IPS-18c (cell line): Measurements from ENCODE around the gene FAT3.
A peak's percentile ranks its signal among the peaks of the same experiment; 100 is the strongest.

Experiments used
- H3K4me3 ChIP-seq: 2 replicates; pipeline ENCODE4 v1.7.0; 2013; ENCODE audit warnings: low read depth, mild to moderate bottlenecking, low read length, moderate library complexity; ENCODE audit not compliant: insufficient read depth
- H3K9me3 ChIP-seq: one replicate; pipeline ENCODE4 v1.6.1; 2013; ENCODE audit warnings: mild to moderate bottlenecking, low read length, moderate library complexity; ENCODE audit not compliant: control insufficient read depth, insufficient read depth

FAT3 gene

DNA sequence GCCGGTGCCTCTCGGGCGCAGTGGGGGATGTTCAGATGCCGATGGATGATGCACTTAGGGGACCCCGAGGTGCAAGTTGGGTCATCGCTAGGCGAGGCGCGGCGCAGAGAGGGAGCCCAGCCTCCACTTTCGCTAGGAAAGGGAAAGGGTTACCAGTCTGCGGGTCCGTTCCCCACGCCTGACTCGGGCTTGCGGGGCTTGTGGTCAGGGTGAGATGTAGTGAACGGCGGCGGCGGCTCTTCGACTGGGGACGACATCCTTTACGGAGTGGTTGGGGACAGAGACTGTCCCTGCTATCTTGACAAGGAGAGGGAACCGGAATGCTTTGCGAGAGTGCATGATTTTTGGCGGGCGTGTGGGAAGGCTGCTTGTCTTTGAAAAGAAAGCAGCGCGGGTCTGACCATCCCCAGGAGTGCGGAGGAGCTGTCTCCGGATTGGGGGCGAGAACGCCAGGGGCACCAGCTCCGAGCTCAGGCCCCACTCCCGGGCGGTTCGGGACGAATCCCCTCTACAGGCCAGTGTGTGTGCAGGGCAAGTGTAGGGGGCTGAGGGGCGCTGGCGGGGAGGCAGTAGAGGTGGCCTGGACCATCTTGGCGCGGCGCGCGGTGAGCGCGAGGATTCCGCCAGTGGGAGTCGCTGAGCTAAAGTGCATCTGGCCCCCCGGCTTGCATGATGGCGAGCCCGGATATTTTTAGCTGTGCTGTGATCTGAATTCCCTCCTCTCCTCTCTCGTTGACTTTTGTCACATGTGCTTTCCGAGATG, 1.1 kb downstream of the FAT3 start:
- Histone ChIP-seq H3K4me3 (peak overlapping the region; percentile 86), H3K9me3 (no peaks in the 10 kb centered on the region)

DNA sequence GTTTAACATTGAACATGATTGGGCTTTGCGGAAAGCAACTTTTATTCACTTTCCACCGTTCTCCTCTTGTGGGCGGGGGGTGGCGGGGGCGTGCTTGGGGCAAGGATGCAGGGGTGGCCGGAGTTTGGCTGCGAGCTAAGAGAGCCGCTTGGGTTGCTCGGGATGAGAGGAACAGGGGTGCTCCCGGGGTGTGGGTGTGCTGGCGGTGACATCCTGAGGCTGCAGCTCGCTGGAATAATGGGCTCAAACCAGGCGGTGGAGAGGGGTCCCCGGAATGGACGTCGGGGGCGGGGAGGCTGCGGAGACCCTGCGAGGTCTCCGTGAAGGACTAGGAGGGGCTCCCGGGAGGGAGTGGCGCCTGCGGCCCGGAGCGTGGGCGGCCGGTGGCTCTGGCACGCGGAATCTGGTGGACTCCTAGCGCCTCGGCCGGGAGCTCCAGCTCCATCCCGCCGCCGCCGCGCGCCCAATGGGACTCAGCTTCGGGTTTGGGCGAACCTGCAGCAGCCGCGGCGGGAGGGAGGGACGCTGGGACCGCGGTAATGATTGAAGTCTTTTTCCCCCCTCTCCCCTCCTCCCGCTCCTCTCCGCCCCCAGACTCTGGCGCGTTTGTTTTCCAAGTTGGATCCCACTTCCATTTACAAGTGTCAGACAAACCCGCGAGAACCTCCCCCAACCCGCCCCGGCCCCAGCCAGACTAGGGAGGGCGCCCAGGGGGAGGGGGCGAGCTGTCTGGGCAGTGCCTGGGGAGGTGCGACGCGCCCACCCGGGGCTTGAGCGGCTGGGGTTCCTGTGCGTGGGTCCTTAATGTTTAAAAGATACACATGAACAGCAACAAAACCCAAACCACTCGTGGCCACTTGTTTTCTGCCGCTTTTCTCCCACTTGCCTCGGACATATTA, 2.0 kb downstream of the FAT3 start:
- peak overlapping the region; percentile 86 for H3K4me3 ChIP-seq
- no peaks in the 10 kb centered on the region for H3K9me3 ChIP-seq

DNA sequence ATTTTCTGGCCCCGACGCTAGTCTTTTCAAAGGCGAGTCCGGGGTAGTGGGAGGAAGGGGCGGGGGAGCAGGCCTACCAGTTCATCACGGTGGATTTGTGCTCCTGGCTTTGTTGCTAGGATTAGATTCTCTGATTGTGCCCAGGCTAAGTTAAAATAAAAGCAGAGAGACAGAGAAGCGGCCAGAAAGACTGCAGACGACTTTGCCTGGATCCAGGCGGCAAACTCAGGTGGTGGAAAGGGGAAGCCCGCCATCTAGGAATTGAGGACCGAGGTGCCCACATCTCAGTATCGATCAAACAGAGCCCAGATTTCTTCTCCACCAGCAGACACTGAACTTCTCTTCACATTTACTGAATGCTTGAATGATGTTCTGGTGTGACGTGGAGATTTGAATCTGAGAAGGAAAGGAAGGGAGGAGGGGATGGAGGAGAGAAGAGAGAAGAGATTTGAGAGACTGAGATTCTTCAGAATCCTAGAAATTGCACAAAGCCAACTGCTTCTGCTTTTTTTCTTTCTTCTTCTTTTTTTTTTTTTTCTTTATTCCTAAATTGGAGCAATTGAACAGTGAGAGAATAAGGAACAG, 2.7 kb downstream of the FAT3 start:
- Histone ChIP-seq H3K4me3 (peak overlapping the region; percentile 86), H3K9me3 (no peaks in the 10 kb centered on the region)

DNA sequence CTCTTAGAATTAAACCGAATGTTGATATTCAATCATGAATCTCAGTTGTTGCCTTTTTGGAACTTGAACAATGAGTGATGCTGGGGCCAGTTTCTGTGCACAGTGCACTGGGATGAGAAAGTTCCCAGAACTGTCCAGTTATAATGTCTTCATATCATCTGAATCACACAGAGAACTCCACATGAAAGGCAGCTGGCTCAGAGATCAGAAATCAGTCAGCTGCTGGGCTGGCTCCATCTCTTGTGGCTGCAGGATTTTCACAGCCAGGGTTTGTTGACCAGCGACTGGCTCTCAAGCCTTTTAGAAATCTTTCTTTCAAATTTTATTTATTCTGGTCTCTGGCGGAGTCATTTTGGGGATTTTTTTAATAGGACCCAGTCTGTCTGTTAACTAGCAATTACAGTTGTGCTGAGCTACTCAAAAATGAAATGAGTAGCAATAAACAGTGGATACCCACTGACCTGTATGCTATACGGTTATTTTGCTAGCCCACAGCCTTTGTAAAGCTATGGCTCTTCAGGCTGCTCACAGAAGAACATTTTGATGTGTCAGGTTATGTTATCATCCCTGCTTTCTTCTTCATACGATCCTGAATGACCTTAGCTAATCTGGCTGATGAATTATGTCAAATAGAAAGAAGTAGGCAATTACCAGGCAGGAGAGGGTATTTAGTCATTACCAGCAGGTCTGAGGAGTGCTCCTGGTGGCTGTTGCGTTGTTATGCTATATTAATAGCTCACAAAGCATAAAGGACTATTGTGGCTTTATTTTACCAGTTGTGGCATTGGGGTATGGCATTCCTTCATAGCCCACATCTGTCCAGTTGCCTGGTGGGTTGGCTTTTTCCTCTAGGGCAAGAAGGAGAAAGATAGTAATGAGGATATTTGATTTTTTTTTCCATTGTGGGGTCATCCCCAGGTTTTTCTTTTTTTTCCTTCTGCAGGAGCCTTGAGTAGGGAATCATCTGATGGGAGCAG, 3.6 kb downstream of the FAT3 start:
- no peaks in the 10 kb centered on the region for H3K9me3 ChIP-seq
- H3K4me3 ChIP-seq = no peak overlapping the region

DNA sequence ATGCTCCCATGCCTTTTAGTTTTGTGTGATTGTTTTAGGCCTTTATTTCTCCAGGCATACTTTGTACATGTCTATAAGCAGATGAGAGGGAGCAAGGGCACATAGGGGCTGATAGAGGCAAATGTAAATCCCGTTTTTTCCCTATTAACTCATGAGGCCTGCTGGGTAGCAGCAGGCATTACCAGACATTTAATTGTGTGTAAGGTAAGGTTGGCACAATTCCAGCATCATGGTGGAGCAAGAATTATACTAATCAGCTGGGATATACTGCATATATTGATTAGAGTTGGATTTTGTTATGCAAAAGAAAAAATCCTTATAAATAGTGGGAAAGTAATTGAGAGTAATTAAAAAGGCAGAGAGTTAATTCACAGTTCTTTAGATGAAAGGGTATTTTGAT, 12.2 kb downstream of the FAT3 start:
- no peak overlapping the region for H3K4me3 ChIP-seq

DNA sequence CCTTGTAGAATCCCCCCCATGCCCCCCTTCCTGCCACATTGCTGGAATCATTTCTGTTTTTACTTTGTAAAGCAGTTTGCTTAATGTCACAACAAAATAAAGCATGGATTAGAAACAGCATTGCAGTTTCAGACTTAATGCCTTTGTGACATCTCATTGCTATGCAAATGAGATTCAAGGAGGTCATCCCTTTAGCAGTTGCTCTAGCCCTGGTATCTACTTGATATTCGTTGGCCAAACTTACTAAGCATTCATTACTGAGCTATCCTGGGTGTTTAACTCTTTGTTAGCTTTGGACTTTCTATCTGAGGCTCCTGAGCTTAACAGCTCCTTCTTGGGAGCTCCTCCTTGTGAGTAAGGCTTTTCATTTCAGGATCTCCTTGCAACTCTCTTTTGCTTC, 16.3 kb downstream of the FAT3 start:
- no peaks in the 10 kb centered on the region for H3K9me3 ChIP-seq
- H3K4me3 ChIP-seq = no peak overlapping the region

More for the DNA sequence above, 12.2 kb downstream of the FAT3 start:
- H3K9me3 ChIP-seq = no peaks in the 10 kb centered on the region

DNA sequence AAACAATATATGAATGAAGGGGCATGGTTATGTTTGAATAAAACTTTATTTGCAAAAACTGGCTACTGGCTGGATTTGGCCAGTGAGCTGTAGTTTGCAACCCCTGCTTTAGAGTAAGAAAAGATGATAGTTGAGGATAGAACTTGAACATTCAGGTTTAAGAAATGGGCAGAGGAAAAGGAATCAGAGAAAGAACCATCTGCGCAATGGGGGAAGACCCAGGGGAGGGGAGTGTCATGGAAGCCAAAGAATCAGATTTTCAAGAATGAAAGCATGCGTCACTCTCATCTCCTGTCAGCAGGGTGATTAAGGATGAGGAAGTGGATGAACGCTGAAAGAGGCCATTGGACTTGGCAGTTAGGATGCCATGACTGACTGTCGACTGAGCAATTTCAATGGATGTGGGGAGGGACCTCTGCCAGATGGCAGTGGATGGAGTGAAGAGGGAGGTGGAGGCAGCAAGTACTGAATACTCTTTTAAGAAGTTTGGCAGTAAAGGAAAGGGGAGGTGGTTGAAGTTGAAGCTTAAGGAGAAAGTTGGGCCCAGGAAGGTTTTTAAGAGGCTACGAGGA, 21.2 kb downstream of the FAT3 start:
- Histone ChIP-seq H3K9me3 (no peaks in the 10 kb centered on the region), H3K4me3 (no peak overlapping the region)

DNA sequence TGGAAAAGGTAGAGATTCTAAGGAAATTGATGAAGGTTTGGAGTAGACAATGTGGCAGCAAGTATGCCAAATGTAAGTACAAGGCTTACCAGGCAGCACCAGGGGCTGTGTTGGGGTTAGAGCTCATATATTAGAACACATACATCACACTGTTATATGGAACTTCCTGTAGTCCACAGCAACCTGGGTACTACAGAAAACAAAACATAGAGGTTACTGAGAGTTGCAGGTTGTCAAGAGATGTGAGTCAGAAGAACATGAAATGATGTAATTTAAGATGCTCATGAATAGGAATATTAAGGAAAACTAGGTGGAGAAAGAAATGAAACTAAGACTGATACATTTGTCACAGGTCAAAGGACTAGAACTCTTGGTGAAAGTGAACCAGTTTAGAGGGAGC, 22.0 kb downstream of the FAT3 start:
- no peaks in the 10 kb centered on the region for H3K9me3 ChIP-seq

DNA sequence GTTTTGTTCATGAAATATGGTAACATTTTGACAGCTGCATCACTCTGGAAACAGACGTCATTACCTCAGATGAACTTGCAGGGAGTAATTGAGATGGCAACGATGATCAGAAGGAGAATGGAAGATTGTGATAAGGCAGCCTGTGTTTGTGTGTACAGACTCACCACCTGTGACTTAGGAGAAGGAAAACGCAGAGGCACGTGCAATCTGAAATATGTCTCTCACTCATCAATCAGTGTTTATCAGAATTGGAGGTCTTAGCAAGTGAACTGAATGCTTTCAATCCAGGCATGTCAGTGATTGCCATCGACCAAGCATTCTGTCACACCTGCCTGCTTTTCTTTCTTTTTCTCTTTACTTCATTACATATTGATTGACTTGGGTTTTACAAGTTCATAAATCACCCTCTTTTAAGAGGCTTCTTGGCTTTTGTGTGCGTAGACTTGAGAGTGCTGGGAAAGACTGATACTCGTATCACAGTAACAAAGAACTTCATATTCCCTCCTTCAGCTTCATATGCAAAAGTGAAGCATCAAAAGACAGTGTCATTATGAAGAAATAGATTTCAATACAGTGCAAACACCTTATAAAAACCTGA, 24.6 kb downstream of the FAT3 start:
- Histone ChIP-seq H3K4me3 (no peak overlapping the region), H3K9me3 (no peaks in the 10 kb centered on the region)

More for the DNA sequence above, 22.0 kb downstream of the FAT3 start:
- H3K4me3 ChIP-seq = no peak overlapping the region

DNA sequence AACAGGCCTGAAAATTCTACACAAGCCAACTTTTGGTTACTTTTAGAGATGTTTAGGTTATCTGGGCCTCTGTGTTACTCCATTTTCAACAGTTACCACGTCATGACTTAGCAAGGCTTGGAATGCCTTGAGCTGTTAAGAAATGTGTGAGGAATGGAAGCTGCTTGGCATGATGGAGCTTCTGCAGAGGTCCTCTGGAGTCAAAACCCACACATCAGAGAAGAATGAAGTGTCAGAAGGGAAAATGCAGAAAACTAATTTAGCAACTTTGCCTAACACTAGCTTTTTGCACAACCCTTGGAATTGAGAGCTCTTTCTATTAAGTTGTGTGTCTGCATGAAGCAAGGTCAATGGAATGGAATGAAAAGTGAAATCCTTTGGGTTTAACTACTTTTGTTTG, 27.4 kb downstream of the FAT3 start:
- H3K9me3 ChIP-seq = no peaks in the 10 kb centered on the region
- H3K4me3 ChIP-seq = no peak overlapping the region

DNA sequence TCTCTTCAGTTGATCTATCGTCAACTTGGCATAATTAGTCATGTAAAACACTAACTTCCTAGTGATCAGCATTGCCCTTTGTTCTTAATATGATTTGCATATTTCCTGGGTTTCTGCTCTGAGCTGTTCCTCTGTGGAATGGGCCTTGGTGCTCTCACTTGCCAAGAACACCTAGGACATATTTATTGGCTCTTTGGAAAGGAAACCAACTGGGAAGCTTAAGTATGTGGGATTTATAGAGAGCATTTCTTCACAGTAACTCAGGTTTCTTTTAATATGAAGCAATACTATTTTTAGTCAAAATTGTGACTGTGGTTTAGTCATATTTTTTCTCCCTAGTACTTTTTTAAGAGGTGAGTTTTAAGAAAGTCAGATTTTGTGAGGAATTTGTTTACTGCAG, 28.8 kb downstream of the FAT3 start:
- H3K4me3 ChIP-seq = no peak overlapping the region
- H3K9me3 ChIP-seq = no peaks in the 10 kb centered on the region

DNA sequence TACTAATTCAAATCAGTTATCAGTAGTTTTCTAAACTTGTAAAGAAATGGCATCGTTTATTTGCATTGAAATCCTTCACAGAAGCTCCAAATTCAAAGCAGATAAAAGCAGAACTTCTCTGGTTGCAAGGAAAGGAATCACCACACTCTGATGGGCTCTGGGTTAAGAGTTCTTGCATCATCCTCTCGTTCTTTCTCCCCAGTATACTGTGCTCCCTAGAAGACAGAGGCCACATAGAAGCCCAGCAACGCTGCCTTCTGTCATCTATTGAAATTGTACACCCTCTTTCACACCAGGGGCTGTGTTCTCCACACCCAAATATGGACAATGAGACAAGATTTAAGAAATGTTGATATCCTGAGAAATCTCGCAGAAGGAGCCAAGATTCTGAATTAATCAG, 29.3 kb downstream of the FAT3 start:
- no peak overlapping the region for H3K4me3 ChIP-seq
- no peaks in the 10 kb centered on the region for H3K9me3 ChIP-seq

DNA sequence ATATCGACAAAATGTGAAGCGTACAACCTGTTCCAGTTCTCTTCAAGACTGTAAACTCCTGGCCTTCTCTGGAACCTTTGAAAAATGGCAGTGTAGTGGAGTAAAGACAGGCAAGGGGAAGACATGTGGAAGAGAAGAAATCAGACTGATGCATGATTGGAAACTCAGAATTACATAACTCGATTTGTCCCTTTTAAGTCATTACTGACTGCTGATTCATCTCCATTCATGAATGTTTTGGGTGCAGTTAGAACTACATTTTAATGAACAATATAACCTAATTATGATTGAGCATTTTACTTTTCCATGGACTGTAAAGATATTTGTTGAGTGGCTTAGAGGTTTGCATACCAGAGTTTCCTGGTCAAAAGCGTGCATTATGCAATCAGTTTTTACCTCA, 32.9 kb downstream of the FAT3 start:
- Histone ChIP-seq H3K9me3 (no peaks in the 10 kb centered on the region), H3K4me3 (no peak overlapping the region)

DNA sequence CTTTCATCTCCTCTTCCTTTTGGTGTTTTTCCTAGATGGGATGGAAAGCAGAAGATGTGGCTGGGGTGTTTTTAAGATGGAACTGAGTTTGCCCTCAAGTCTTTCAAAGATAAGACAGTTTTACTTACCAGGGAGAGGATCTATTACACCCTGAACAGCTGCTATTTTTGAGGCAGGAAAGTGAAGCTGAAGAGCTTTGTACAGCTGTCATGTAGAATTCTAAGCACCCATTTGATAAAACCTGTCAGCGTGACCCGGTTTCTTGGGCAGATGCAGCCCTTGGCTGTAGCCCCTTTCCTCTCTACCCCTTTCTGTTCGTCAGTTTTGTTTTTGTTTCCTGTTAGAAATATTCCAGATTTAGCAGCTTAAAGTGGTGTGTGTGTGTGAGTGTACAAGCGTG, 35.2 kb downstream of the FAT3 start:
- H3K4me3 ChIP-seq = no peak overlapping the region
- H3K9me3 ChIP-seq = no peaks in the 10 kb centered on the region

DNA sequence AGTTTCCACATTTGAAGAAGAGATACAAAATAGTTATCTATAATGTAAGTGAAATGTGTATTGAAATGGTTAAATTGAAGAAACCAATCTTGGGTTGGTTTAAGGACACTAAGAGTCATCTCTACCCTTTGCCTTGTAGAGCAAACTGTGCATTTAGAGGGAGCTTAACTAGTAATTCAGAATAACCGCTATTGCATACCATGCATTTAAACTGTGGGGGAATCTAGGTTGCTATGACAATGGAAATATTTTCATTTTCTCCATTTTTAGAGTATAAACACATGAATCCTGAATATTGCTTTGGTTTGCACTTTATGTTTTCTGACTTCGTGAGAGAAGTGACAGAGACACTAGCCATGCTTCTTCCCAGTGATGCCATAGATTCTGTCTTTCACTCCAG, 39.7 kb downstream of the FAT3 start:
- H3K9me3 ChIP-seq = no peaks in the 10 kb centered on the region
- H3K4me3 ChIP-seq = no peak overlapping the region

DNA sequence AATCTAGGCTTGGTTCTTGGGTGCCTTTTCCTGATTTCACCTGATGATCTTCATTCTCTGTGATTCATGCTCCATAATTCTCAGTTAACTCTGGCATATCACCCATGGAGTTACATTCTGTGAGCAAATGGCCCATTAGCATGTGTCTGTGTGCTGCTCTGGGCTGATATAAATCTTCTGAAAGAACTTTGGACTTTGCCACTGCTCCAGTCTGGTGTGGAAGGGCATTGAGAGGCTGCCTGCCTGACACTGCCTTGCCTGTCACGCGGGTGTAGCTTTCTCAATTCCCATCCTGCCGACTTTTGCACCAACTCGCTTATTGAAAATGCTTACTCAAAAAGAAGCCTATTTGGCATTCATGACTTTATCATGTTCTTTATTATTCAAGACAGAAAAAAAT, 42.2 kb downstream of the FAT3 start:
- Histone ChIP-seq H3K9me3 (no peaks in the 10 kb centered on the region), H3K4me3 (no peak overlapping the region)
